LoVo (cell line): Measurements from ENCODE around the gene DYNC1LI1.
"Not testable (repeated sequence)": the region's sequence is repeated elsewhere in the genome, so short reads cannot be mapped to it uniquely, and the experiment has no call there.

ENCODE experiments used
- DNase-seq: peaks from one replicate; pipeline ENCODE4 v3.0.0-alpha.2; 2016; ENCODE audit warnings: low spot score

Gene DYNC1LI1

DNA sequence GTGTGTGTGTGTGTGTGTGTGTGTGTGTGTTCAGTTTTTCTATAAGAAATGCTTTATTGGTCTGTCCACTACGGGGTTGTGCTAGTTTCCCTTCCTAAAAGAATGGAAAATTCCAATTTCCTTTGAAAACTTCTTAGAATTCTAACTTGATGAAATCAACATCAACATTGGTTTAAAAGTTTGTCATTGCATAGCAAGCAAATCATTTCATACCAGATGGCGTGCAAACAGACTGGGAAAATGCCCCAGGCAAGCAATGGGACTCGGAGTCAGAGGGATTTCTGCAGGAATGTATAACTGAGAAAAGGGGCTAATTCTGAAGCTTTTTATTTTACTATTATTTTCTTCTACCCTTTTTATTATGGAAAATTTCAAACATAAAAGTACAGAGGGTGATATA is 13.1 kb upstream of the DYNC1LI1 start:
- no peak for DNase-seq

- DNase-seq = not testable (repeated sequence)
These were observed 8.0 kb upstream of the DYNC1LI1 start for GRCh38 chr3:32578669-32579068.

DNA sequence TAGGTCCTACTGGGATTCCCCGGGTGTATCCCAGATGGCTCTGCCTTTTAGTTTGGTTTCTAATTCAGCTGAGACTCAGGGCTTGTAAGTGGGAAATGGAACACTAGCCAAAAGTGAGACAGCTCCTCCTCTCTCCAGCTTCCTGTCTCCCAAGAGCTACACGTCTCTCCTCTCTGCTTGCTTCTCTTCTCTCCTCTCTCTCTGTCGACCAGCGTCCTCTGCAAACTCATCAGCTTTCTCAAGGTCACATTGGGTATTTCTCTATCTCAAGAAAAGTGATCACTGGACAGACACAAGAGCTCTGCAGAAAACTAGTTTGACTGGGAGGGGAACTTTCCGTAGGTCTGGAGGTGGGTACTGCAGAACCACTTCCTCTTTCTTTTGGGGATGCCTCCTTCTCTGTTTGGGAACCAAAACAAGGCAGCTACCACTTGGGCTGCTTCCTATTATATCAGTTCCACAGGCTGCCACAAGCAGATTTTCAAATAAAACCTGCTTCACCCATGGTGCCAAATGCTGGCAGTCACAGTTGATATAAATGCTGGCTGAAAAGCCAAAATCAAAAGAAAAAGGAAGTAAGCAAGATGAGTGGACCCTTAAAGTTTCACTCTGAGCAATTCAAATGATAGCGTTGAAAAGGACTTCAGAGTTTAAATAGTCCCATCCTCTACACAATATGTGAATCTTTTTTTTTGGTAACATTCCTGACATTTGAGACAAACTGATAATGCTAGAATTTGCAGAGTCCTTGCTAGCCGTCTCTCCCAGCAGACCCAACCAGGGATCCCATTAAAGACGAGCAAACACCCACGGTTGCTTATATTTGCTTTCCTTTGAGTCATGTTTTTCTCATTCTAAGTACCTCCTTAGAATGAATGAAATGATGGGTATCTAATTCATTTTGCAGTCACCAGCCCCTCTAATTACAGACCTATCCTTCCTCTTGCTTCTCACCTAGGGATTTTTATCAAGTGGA is 7.2 kb upstream of the DYNC1LI1 start:
- DNase-seq = no peak

DNA sequence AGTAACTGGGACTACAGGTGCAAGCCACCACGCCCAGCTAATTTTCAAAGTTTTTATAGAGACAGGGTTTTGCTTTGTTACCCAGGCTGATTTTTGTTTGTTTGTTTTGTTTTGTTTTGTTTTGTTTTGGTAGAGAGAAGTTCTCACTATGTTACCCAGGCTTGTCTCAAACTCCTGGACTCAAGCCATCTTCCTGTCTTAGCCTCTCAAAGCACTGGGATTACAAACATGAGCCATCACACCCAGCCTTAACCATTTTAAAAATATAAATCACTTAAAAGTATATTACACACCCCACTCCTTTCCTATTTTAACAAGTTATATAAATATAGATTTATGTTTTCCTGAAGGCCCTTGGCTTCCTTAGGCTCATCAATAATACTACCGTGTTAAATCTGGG is 6.5 kb upstream of the DYNC1LI1 start:
- no peak for DNase-seq

- DNase-seq = no peak
These were observed 4.9 kb upstream of the DYNC1LI1 start for GRCh38 chr3:32575451-32576113.

DNA sequence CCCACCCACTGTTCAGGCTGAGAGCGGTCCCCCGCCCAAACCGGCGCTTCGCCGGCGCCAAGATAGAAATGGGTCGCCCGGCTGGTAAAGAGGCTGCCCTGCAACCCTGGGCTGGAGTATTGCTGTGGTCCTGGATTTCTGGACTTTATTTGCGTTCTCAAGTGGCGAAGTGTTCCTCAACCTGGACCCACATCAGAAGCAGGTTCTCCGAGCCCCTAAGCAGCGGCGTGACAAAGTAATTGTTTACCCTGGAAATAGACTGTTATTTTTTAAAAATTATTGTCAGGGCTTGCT is 481 bp upstream of the DYNC1LI1 start:
- no peak for DNase-seq

DNA sequence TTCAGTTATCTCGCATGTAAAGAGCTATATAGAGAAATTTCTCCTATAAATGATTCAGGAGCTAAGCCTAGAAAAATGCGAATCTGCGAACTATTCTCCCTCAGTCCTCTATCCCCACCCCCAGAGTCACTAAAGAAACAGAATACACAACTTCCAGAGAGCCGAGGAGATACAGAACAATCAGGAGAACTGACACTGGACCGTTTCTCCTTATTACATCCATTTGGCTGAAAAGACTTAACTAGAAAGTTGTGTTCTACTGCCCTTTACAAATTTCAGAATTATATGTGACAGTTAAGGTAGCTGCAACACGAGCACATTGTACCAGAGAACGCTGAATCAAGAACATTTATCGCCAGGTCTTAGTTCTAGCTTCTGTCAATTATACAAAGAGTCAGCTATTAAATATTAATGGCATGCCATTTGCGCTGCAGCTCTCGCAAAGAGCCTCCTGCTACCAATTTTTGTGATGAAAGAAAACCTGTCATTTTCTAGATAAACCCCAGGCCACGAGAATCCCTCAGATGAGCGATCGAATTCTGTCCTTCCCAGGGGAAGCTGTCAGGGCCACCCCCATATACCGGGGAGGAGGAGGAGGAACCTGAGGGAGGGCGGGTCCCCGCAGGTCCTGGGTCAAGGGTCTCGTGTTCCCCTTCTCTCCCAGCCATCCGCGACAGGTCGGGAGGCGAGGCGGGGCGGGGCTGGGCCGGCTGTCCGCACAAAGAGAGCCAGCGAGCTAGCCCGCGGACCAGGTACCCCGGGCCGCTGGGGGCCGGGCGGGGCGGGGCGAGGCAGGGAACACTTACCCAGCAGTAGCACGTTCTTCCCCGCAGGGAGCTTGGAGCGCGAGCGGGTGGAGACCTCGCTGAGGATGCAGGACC is 878 bp downstream of the DYNC1LI1 start:
- DNase-seq = peak; percentile 50

DNA sequence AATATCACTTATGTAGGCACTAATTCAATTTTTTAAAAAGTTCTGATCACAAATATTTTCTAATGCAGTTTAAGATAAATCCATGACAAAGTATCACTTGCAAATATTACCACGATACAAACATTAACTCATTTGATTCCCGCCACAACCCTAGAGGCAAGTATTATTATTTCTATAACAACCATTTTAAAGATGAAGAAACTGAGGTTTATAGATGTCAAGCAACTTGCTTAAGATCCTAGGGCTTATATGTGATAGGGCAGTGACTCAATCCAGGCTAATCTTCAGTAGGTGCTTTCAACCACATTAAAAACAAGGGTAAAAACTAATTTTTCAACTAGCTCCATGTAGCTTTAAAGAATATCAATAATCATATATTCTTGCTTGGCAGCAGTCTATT is 1.7 kb downstream of the DYNC1LI1 start:
- no peak for DNase-seq

DNA sequence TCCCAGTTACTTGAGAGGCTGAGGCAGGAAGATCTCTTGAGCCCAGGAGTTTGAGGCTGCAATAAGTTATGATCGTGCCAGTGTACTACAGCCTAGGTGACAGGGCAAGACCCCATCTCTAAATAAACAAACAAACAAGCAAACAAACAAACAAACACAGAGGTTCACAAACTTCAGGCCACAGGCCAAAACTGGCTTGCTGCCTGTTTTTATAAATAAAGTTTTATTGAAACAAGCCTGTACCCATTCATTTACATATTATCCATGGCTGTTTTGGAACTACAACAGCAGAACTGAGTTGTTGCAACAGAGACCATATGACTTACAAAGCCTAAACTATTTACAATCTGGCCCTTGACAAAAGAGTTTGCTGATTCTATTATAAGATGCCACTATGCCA is 6.5 kb downstream of the DYNC1LI1 start:
- DNase-seq = no peak

DNA sequence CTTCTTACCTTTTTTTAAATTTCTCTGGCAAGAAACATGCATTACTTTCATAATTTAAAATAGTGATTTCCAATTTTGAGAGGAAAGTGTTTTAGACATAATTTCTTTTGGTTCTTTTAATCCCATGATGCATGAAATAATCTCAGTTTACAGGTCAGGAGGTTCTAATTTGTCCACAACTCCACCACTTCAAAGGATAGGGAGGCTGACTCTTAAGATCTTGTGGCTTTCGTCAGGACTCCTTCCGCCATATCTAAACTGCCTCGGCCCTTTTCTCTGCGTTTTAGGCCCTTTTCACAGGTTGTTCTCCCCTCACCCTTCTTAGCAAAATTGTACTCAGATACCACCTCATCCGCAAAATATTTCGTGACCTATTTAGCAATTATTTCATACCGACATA is 8.0 kb downstream of the DYNC1LI1 start:
- no peak for DNase-seq

- DNase-seq = no peak
These were observed 12.9 kb downstream of the DYNC1LI1 start for GRCh38 chr3:32557640-32558352.

DNA sequence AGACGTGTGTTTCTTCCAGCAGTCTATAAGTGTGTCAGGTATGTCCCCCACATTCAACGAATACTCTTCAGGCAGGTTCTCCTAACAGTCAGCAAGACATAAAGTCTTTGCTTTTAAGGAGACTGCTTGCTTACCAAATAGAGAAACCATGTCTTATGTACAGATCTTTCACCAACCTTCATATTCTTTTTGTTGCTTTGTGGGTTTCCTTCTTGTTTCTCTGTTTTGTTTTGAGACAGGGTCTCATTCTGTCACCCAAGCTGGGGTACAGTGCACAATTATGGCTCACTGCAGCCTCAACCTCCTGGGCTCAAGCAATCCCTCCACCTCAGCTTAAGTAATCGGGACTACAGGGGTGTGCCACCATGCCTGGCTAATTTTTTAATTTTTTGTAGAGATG is 14.3 kb downstream of the DYNC1LI1 start:
- no peak for DNase-seq

- no peak for DNase-seq
These were observed 16.7 kb downstream of the DYNC1LI1 start for GRCh38 chr3:32553973-32554372.

GRCh38 chr3:32553459-32553858 is 17.2 kb downstream of the DYNC1LI1 start:
- DNase-seq = no peak

- no peak for DNase-seq
These were observed 18.6 kb downstream of the DYNC1LI1 start for GRCh38 chr3:32552013-32552412.

DNA sequence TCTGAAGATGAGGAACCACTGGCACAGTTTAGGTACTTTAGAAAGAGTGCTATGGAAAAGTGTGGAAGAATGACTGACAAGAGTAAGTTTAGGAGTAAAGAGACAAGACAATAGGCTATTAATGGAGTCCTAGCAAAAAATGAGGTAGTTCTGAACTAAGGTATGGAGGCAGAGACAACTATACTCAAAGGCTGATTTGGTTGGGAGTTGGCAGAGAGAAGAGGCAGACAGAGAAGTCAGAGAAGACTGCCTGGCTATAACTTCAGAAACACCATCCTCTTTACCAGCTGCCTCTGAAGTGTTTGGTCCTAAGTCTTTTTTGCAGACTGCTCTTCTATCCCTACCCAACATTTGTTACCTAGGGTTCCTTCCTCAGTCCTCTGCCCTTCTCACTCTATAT is 19.2 kb downstream of the DYNC1LI1 start:
- no peak for DNase-seq

GRCh38 chr3:32551087-32551486 is 19.6 kb downstream of the DYNC1LI1 start:
- DNase-seq = no peak

- DNase-seq = no peak
These were observed 25.4 kb downstream of the DYNC1LI1 start for GRCh38 chr3:32545305-32545704.

DNA sequence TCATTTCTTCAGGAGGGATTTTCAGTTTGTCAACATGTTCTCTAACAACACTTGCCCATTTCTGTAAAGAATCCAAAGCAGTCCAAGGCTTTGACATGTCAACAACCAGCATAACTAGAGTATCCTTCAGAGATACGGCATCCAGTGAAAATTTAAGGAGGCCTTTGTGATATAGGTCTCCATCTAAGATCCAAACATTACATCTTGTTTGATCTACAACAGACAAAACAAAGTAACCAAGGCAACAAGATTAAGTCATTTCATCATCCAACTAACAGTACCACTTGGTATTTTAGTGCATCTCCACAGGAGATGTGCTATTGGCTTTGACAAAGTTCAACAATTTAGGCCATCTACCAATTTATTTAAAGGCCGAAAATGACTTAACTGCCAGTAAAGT is 25.8 kb downstream of the DYNC1LI1 start:
- DNase-seq = no peak

GRCh38 chr3:32542807-32543206 is 27.9 kb downstream of the DYNC1LI1 start:
- no peak for DNase-seq

GRCh38 chr3:32540899-32541298 is 29.8 kb downstream of the DYNC1LI1 start:
- DNase-seq = no peak

DNA sequence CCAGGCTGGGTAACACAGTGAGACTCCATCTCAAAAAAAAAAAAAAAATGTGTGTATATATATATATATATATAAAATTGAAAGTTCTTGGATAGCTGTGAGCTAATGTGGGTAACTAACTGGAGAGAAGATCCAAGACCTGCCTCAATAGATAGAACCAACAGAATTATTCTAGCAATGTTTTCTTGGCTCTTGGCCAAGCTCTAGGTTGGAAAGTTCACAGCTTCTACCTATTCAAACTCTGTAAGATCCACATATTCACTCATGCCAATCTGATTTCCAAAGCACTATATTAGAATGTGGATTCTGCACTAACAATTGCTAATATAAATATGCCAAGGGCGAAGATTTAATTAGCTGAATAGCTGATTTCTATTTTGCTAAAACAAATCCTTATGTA is 38.2 kb downstream of the DYNC1LI1 start:
- DNase-seq = no peak
